HFFc6 (cell line): Measurements from ENCODE around the gene COL4A6. TPM values are rescaled to one million over a fixed set of nuclear protein-coding genes. Genes with fewer than 3 reads are reported as not detected.

Source experiments
- DNase-seq: peaks from one replicate; pipeline ENCODE4 v3.0.0-alpha.2; 2018
- H3K27ac Mint-ChIP-seq: 2 replicates; pipeline ENCODE4 v1.8.0; 2020; ENCODE audit warnings: mild to moderate bottlenecking, mixed read lengths
- H3K27me3 Mint-ChIP-seq: 2 replicates; pipeline ENCODE4 v1.8.0; 2021; ENCODE audit warnings: mild to moderate bottlenecking, moderate library complexity, mixed read lengths; ENCODE audit not compliant: insufficient read depth
- H3K36me3 Mint-ChIP-seq: 2 replicates; pipeline ENCODE4 v1.8.0; 2021; ENCODE audit warnings: low read depth, mixed read lengths
- H3K4me1 Mint-ChIP-seq: 2 replicates; pipeline ENCODE4 v1.8.0; 2020; ENCODE audit warnings: low read depth, mixed read lengths
- H3K4me3 Mint-ChIP-seq: 2 replicates; pipeline ENCODE4 v1.8.0; 2020; ENCODE audit warnings: mild to moderate bottlenecking, moderate library complexity, mixed read lengths
- H3K9me3 Mint-ChIP-seq: 2 replicates; pipeline ENCODE4 v1.8.0; 2020; ENCODE audit warnings: mild to moderate bottlenecking, mixed read lengths
- total RNA-seq, 6 experiments: library from RNA; stranded (reverse); fragmentation: NEBNext Ultra II Directional; extraction: Animal tissue kit (Norgen Biotek cat#: 25700); gene quantifications; 2 replicates in 1 of 6; 3 replicates in 5 of 6; pipeline ENCODE4 v1.2.3, GENCODE V29; 2021
- TF ChIP-seq, protein P1 (sequence below): fragments of 200-600 bp; sonication (generic); IDR thresholded peaks from 2 replicates; pipeline ENCODE4 v1.5.0; 2021; ENCODE audit warnings: antibody characterized with exemption, mild to moderate bottlenecking

Gene COL4A6
- total RNA-seq, 6 experiments from 2014 or later: 0.03 to 0.16 (median 0.11) TPM

DNA sequence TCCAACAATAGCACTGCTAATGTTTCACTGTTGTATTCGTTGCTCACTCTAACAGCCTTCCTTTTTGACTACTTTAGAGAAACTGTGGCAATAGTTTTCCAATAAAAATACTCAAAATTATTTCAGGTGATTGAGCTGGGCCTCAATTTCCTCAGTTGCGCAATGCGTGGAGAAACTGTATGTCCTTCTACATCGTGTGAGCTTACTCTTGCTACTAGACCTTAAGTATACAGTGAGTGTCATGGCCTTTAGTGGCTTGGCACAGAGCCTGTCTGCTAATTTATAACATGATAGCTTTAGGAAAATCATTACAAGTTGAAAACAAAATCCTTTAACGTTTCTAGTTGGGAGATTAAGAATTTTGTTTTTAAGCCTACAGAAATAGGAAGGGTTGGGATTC, 114.5 kb downstream of the COL4A6 start:
- no peaks in the 10 kb centered on the region for H3K36me3 Mint-ChIP-seq
- no peaks in the 10 kb centered on the region for H3K4me1 Mint-ChIP-seq
- H3K27me3 Mint-ChIP-seq: peaks cover 2% of the 10 kb centered on the region; the same call in 1 of the 2 replicates
- H3K9me3 Mint-ChIP-seq: no peaks in the 10 kb centered on the region
- no peak overlapping the region for H3K4me3 Mint-ChIP-seq
- TF ChIP-seq, protein P1, sequence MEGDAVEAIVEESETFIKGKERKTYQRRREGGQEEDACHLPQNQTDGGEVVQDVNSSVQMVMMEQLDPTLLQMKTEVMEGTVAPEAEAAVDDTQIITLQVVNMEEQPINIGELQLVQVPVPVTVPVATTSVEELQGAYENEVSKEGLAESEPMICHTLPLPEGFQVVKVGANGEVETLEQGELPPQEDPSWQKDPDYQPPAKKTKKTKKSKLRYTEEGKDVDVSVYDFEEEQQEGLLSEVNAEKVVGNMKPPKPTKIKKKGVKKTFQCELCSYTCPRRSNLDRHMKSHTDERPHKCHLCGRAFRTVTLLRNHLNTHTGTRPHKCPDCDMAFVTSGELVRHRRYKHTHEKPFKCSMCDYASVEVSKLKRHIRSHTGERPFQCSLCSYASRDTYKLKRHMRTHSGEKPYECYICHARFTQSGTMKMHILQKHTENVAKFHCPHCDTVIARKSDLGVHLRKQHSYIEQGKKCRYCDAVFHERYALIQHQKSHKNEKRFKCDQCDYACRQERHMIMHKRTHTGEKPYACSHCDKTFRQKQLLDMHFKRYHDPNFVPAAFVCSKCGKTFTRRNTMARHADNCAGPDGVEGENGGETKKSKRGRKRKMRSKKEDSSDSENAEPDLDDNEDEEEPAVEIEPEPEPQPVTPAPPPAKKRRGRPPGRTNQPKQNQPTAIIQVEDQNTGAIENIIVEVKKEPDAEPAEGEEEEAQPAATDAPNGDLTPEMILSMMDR: no peak
- no peak for DNase-seq
- no peak overlapping the region for H3K27ac Mint-ChIP-seq

DNA sequence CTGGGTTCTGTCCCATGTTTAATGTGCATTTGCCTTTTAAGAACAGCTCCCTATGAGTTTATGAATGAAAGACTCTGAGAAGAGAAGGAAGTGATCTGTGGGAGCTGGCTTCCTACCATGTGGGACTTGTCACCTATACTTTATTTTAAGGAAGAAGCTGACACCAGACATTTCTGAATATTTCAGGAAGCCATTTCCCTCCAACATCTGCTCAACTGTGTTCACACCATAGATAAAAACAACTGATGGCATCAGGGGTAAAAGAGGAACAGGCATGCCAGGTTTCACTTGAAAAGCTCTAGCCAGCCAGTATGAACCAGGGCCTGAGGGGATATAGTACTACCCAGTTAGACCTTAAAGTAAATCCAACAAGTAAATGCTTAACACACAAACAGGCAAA, 116.0 kb downstream of the COL4A6 start:
- Mint-ChIP-seq H3K9me3 (no peaks in the 10 kb centered on the region), H3K27me3 (peaks cover 3% of the 10 kb centered on the region; the same call in 1 of the 2 replicates), H3K4me1 (no peaks in the 10 kb centered on the region), H3K36me3 (no peaks in the 10 kb centered on the region), H3K4me3 (no peak overlapping the region), H3K27ac (no peak overlapping the region)
- DNase-seq: no peak
- TF ChIP-seq, protein P1: no peak

DNA sequence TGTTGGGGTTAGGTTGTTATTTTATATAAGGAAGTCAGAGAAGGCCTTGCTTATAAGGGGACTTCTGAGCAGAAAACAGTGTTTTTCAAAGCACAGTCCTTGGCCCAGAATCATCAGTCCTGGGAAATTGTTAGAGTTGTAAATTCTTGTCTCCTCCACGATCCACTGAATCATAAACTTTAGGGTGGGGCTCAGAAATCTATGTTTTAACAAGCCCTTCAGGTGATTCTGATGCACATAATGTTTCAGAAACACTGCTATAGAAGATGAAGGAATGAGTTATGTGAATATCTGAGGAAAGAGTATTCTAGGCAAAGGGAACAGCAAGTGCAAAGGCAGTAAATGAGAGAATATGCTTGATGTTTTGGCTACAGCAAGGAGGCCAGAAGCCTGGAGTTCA, 121.8 kb downstream of the COL4A6 start:
- H3K9me3 Mint-ChIP-seq: 0 out of 2 replicates have a peak, but pooled peaks cover 1% of the 10 kb centered on the region
- H3K4me3 Mint-ChIP-seq: no peak overlapping the region
- H3K36me3 Mint-ChIP-seq: no peaks in the 10 kb centered on the region
- peaks cover 3% of the 10 kb centered on the region; the same call in 1 of the 2 replicates for H3K27me3 Mint-ChIP-seq
- TF ChIP-seq, protein P1: no peak
- H3K27ac Mint-ChIP-seq: no peak overlapping the region
- no peak for DNase-seq
- peaks cover 21% of the 10 kb centered on the region; the same call in 1 of the 2 replicates for H3K4me1 Mint-ChIP-seq

DNA sequence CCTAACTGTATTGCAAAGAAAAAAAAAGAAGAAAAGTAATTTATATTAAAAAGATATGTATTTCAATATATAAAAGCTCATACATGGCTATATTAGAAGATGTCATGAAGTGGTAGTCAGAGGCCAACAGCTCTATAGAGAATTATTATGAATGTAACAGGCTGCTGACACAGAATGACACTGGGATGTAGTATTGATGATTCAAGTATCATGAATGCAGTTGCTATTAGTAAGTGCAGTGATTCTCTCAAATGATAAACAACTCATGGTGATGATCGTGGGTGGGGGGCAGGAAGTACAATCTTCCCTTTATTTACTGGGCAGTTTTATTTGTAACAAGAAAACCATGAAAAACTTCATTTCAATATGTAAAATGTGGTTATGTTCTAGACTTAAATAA, 124.6 kb downstream of the COL4A6 start:
- Mint-ChIP-seq H3K4me1 (peaks cover 30% of the 10 kb centered on the region; the same call in 1 of the 2 replicates), H3K9me3 (0 out of 2 replicates have a peak, but pooled peaks cover 4% of the 10 kb centered on the region), H3K27ac (no peak overlapping the region), H3K36me3 (no peaks in the 10 kb centered on the region), H3K4me3 (no peak overlapping the region), H3K27me3 (peaks cover under 1% of the 10 kb centered on the region; the same call in 1 of the 2 replicates)
- TF ChIP-seq, protein P1: no peak
- DNase-seq: peak; percentile 1

DNA sequence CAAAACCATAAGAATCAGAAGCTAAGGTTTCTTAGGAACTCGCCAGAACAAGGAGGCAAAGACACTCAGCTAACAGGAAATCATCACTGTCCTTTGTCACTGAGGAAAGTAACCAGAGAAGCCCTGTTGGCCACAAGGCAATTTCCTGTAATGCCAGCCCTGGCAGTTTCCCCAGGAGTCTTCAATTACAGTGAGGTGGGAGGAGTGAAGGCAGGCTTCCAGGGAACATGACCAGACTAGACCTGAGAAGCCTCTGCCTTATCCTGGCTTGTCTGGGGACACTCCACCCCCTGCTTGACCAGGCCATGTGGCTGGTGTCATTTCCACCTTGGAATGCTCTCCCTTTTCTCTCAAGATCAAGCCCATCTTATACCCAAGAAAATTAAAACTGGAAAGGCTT, 125.3 kb downstream of the COL4A6 start:
- peak; percentile 41 for DNase-seq
- Mint-ChIP-seq H3K27ac (peak overlapping the region; percentile 48; the same call in 1 of the 2 replicates), H3K27me3 (no peaks in the 10 kb centered on the region; the same call in 1 of the 2 replicates), H3K4me3 (no peak overlapping the region), H3K36me3 (no peaks in the 10 kb centered on the region), H3K4me1 (peaks cover 31% of the 10 kb centered on the region; the same call in 1 of the 2 replicates), H3K9me3 (0 out of 2 replicates have a peak, but pooled peaks cover 4% of the 10 kb centered on the region)
- TF ChIP-seq, protein P1: no peak
